HepG2 (cell line): ENCODE data around the gene DIP2C. TPM values are rescaled to one million over a fixed set of nuclear protein-coding genes. Genes with fewer than 3 reads are reported as not detected.

Experiments used
- MTA1 ChIP-seq: sonication (generic); formaldehyde crosslinking; IDR thresholded peaks from 2 replicates; pipeline ENCODE4 v1.4.0; 2020; ENCODE audit warnings: missing genetic modification reagents, mild to moderate bottlenecking, borderline replicate concordance
- REST ChIP-seq, 2 experiments: IDR thresholded peaks; 2 replicates each; pipeline ENCODE4 v1.6.1; 2011 to 2012; ENCODE audit warnings: low read length in 2 of 2, borderline replicate concordance in 1 of 2, low read depth in 1 of 2, mild to moderate bottlenecking in 1 of 2, moderate library complexity in 1 of 2
- SKIL ChIP-seq: sonication (generic); formaldehyde crosslinking; IDR thresholded peaks from 2 replicates; pipeline ENCODE4 v1.8.0; 2022; ENCODE audit warnings: missing genetic modification reagents, mild to moderate bottlenecking, moderate library complexity, borderline replicate concordance
- ZNF24 ChIP-seq: fragments of 450-650 bp; IDR thresholded peaks from 2 replicates; pipeline ENCODE4 v1.6.1; 2017; ENCODE audit warnings: antibody characterized with exemption, mild to moderate bottlenecking
- ZNF512B ChIP-seq: sonication (generic); formaldehyde crosslinking; IDR thresholded peaks from 2 replicates; pipeline ENCODE4 v1.5.1; 2020; ENCODE audit warnings: missing genetic modification reagents, mild to moderate bottlenecking, borderline replicate concordance
- ZNF841 ChIP-seq: sonication (generic); formaldehyde crosslinking; IDR thresholded peaks from 2 replicates; pipeline ENCODE4 v1.8.1; 2023; ENCODE audit warnings: missing genetic modification reagents, borderline replicate concordance
- polyA plus RNA-seq, 8 experiments: library from polyadenylated mRNA; depleted of rRNA in 3 of 8; stranded (reverse) in 7 of 8; unstranded in 1 of 8; fragments of >200 nt; fragmentation: Illumina TruSeq in 4 of 8; extraction: Trizol in 4 of 8; gene quantifications; 2 replicates each; pipeline versions ENCODE4 v1.2.1 to v1.2.3, GENCODE V29; 2011 to 2016; ENCODE audit warnings: low read depth in 4 of 8, missing spikeins in 1 of 8, mixed read lengths in 1 of 8; ENCODE audit not compliant: insufficient read depth in 1 of 8
- total RNA-seq, 5 experiments: library from RNA; depleted of rRNA; stranded (reverse); fragments of >200 nt; fragmentation: Illumina TruSeq; extraction: Trizol; gene quantifications; 2 replicates each; pipeline ENCODE4 v1.2.3, GENCODE V29; 2016; ENCODE audit warnings: low read depth in 1 of 5

The DIP2C gene
- total and polyA plus RNA-seq, 2 of the 13 experiments (the other 11 are each of a cell fraction or from before 2014, with no cell fraction given): 2.2 to 2.7 TPM

- TF ChIP-seq REST (IDR thresholded peaks at IDR 0.05; ENCODE audit: borderline replicate concordance in 1 of 2, low read depth in 1 of 2, low read length in 2 of 2): no peak
- TF ChIP-seq MTA1 (CRISPR knock-in tag): no peak
- TF ChIP-seq SKIL (CRISPR knock-in tag): no peak
- no peak for TF ChIP-seq ZNF841
- TF ChIP-seq ZNF512B: no peak
- no peak for TF ChIP-seq ZNF24
These were observed 428.5 kb downstream of the DIP2C start (continued) for GRCh38 chr10:260819-261429.
